Heart left ventricle (tissue), 16 donors: ENCODE results near the gene PICALM. TPM values are rescaled to one million over a fixed set of nuclear protein-coding genes. Genes with fewer than 3 reads are reported as not detected.

Source experiments
- ATAC-seq, 4 donors: fragments of 200-7000 bp; cut with Tn5 transposase; one replicate each; pipeline ENCODE4 v1.9.1; 2020 to 2022; ENCODE audit warnings: moderate library complexity in 4 of 4, mild to moderate bottlenecking in 3 of 4, moderate number of reproducible peaks in 1 of 4
- DNase-seq, 5 donors: peaks; one replicate each; pipeline ENCODE4 v3.0.0-alpha.2; 2020
- H3K27ac ChIP-seq, 12 donors: fragments of 200-600 bp; sonication (generic) in 4 of 12; one replicate each; pipeline versions ENCODE4 v1.5.0 to v1.8.0; 2016 to 2022; ENCODE audit warnings: mild to moderate bottlenecking in 2 of 12
- H3K27me3 ChIP-seq, 9 donors: fragments of 200-600 bp; sonication (generic) in 2 of 9; one replicate each; pipeline versions ENCODE4 v1.5.1 to v1.8.0; 2016 to 2022; ENCODE audit warnings: mild to moderate bottlenecking in 3 of 9
- H3K36me3 ChIP-seq, 9 donors: fragments of 200-600 bp; sonication (generic) in 2 of 9; one replicate each; pipeline versions ENCODE4 v1.5.0 to v1.8.0; 2018 to 2022; ENCODE audit warnings: mild to moderate bottlenecking in 2 of 9
- H3K4me1 ChIP-seq, 12 donors: fragments of 200-600 bp; sonication (generic) in 4 of 12; one replicate each; pipeline versions ENCODE4 v1.5.0 to v1.8.0; 2016 to 2022; ENCODE audit warnings: mild to moderate bottlenecking in 3 of 12
- H3K4me3 ChIP-seq, 12 donors: fragments of 200-600 bp; sonication (generic) in 4 of 12; one replicate each; pipeline versions ENCODE4 v1.5.0 to v1.8.0; 2017 to 2022; ENCODE audit warnings: mild to moderate bottlenecking in 9 of 12, moderate library complexity in 4 of 12
- H3K9me3 ChIP-seq, 12 donors: fragments of 200-600 bp; sonication (generic) in 4 of 12; one replicate each; pipeline versions ENCODE4 v1.5.0 to v1.8.0; 2016 to 2022; ENCODE audit warnings: mild to moderate bottlenecking in 1 of 12
- POLR2A ChIP-seq, 2 donors: fragments of 450-650 bp; IDR thresholded peaks; one replicate each; pipeline ENCODE4 v1.6.1; 2017; ENCODE audit warnings: antibody characterized with exemption in 2 of 2, mild to moderate bottlenecking in 2 of 2, moderate library complexity in 2 of 2
- WGBS, 4 donors: extraction: QIAGEN DNeasy Blood & Tissue Kit in 2 of 4; methylation state at CpG; one replicate each; pipeline versions ENCODE4 v1.1.5 to v1.1.7; 2013 to 2018; 5-methylcytosine and 5-hydroxymethylcytosine counted together
- intact Hi-C, 10 donors: fragments of 100-400 bp; cut with DNase I; formaldehyde crosslinking; loops; one replicate each; pipeline versions ENCODE4 v1.11.1 to v1.14.2; 2022
- polyA plus RNA-seq, 2 donors: library from polyadenylated mRNA; stranded (reverse); fragments of 200-250 nt; gene quantifications; one replicate each; pipeline ENCODE4 v1.2.3, GENCODE V29; 2013
- total RNA-seq, 9 donors: library from RNA; depleted of rRNA in 2 of 9; stranded (reverse); fragments of >200 nt in 2 of 9; fragmentation: NEBNext Ultra II Directional in 3 of 9; extraction: Animal tissue kit (Norgen Biotek cat#: 25700) in 3 of 9; gene quantifications; one replicate each; pipeline versions ENCODE4 v1.1.0 to v1.2.4, GENCODE V29; 2016 to 2023
- TF ChIP-seq, protein P1 (sequence below), 12 donors: fragments of 200-600 bp; sonication (generic) in 4 of 12; IDR thresholded peaks; one replicate each; pipeline versions ENCODE4 v1.5.0 to v1.8.0; 2018 to 2022; ENCODE audit warnings: antibody characterized with exemption in 12 of 12, mild to moderate bottlenecking in 5 of 12
- donor health status: ischemic (EF 13 %, LVEDD 7.1; RV severe dilation, severe dysfunction).
- donor health status: healthy with polysubstance abuse.
- donor health status: DM: no; HTN: yes; CAD: no.
- donor health status: DM: no; HTN: no; CAD: no.
- donor health status: ischemic (EF 25% LVEDD 6.9; RV normal size, moderate dysfunction).
- donor health status: ischemic (EF 25% LVEDD 5.7; RV mildly dilated, moderate dysfunction).
- donor health status: healthy.
- donor health status: DM: yes; HTN: yes; CAD: no.
- donor health status: ischemic (EF 35%, LVEDD 5.7; RV mildly dilated, moderate dysfunction).
- donor health status: nonischemic (EF 11% LVEDD 7.7; RV severe dilation, severe dysfunction).
- donor health status: DM: yes; HTN: yes; CAD: no.
- donor health status: PGD.
- donor health status: ischemic (EF 29% LVEDD 5.4; RV normal size, mild dysfunction).
- donor health status: nonischemic (EF 23%, LVEDD 6.1; RV moderate dilation, normal function).

The PICALM gene
- total and polyA plus RNA-seq, 11 donors = 36.1 to 207 (median 171) TPM

DNA sequence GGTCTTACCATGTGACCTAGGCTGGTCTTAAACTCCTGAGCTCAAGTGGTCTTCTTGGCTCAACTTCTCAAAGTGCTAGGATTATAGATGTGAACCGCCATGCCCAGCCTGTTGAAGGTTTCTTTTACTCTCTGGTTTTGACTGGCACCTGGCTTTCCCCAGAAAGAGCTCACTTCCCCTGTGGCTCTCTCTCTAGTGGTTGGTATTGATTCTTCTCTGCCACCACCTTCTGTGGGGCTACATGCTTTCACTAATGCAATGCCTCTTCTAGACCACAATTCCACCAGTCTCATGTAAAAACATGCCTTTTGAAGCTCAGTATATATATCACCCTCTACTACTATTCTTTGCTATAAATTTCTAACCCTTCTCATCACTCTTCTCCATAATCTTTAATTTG lies 146.5 kb downstream of the PICALM start:
- TF ChIP-seq POLR2A (IDR thresholded peaks at IDR 0.05) = no peak
- TF ChIP-seq, protein P1, sequence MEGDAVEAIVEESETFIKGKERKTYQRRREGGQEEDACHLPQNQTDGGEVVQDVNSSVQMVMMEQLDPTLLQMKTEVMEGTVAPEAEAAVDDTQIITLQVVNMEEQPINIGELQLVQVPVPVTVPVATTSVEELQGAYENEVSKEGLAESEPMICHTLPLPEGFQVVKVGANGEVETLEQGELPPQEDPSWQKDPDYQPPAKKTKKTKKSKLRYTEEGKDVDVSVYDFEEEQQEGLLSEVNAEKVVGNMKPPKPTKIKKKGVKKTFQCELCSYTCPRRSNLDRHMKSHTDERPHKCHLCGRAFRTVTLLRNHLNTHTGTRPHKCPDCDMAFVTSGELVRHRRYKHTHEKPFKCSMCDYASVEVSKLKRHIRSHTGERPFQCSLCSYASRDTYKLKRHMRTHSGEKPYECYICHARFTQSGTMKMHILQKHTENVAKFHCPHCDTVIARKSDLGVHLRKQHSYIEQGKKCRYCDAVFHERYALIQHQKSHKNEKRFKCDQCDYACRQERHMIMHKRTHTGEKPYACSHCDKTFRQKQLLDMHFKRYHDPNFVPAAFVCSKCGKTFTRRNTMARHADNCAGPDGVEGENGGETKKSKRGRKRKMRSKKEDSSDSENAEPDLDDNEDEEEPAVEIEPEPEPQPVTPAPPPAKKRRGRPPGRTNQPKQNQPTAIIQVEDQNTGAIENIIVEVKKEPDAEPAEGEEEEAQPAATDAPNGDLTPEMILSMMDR (IDR thresholded peaks at IDR 0.05) = no peak
- H3K27me3 ChIP-seq = peaks cover 0 to 5% (median 0%) of the 10 kb centered on the region in 9 donors
- no peaks in the 10 kb centered on the region for H3K4me1 ChIP-seq
- intact Hi-C loops = no loop called here
- no peaks in the 10 kb centered on the region for H3K9me3 ChIP-seq
- no peaks in the 10 kb centered on the region for H3K36me3 ChIP-seq
- no peak overlapping the region for H3K4me3 ChIP-seq
- DNase-seq (no peak), ATAC-seq (no peak)
- 84 to 100% (median 98%) methylated on average over 1 of the region's 1 CpG for WGBS, 4 donors
- no peak overlapping the region for H3K27ac ChIP-seq

DNA sequence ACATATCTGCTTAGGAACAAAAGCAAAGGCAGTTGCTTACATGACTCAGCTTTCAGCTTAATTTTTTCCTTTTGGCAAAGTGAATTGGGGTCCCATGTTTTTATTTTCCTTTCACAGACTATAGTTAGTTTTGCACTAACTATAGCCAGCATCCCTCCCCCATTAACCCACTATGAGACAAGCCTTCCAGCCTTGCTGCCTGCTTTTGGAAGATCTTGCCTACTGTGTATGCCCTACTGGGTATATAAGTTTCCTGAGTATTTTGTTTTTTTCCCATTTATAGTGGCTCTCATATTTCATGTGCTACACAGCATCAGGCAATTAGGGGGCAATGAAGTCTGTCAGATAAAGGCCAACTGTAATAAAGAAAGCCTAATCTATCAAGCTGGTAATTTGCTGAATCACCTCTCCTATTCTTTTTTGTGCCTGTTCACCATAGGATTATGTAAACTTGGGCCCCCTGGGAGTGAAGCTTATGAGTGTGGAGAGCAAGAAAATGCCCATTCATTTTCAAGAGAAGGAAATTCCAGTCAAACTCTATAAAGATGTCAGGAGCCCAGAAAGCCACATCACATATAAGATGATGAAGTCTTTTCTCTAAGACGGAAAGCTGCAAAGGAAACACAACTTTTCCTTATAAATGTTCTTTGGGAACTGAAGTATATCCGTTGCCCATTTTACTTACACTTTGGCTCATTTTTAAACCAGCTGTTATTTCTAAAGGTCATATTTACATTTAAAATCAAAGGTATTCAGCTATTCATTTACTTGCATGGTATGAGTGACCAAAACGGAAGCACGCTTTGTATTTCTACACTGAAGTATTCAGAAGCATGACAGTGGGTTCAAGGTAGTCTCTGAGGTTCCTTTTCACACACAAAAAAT lies 149.7 kb downstream of the PICALM start:
- ATAC-seq (no peak), DNase-seq (no peak)
- no peak overlapping the region for H3K4me3 ChIP-seq
- intact Hi-C loops = no loop called here
- peaks cover 0 to 10% (median 0%) of the 10 kb centered on the region in 12 donors for H3K9me3 ChIP-seq
- no peak overlapping the region for H3K27ac ChIP-seq
- H3K36me3 ChIP-seq = no peaks in the 10 kb centered on the region
- TF ChIP-seq, protein P1 (IDR thresholded peaks at IDR 0.05) = no peak
- no peak for TF ChIP-seq POLR2A (IDR thresholded peaks at IDR 0.05)
- H3K4me1 ChIP-seq = no peaks in the 10 kb centered on the region
- peaks cover 0 to 5% (median 0%) of the 10 kb centered on the region in 9 donors for H3K27me3 ChIP-seq
- 82 to 88% (median 87%) methylated on average over 4 of the region's 4 CpGs for WGBS, 4 donors

DNA sequence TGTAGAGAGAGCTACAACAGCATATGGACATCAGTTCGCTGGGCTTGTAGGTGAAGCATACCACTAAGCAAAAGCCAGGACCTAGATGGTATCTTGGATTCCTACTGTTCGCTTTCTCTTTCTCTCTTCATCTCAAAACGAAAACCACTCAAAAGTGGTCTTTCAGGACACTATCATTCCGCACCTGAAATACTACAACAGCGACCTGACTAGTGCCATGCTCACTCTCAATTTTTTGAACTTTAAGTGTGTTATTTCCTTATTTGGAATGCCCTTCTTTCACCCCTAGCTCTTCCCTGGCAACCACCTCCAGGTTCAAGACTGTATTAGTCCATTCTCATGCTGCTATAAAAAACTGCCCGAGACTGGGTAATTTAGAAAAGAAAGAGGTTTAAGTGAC lies 154.5 kb downstream of the PICALM start:
- no peak for TF ChIP-seq POLR2A (IDR thresholded peaks at IDR 0.05)
- TF ChIP-seq, protein P1 (IDR thresholded peaks at IDR 0.05) = no peak
- ATAC-seq (no peak), DNase-seq (no peak)
- peaks cover 0 to 10% (median 0%) of the 10 kb centered on the region in 12 donors for H3K9me3 ChIP-seq
- H3K36me3 ChIP-seq = no peaks in the 10 kb centered on the region
- no peak overlapping the region for H3K4me3 ChIP-seq
- H3K27ac ChIP-seq = no peak overlapping the region
- intact Hi-C loops = no loop called here
- no peaks in the 10 kb centered on the region for H3K27me3 ChIP-seq
- H3K4me1 ChIP-seq = no peaks in the 10 kb centered on the region
- WGBS, 4 donors = 86 to 94% (median 92%) methylated on average over 6 of the region's 6 CpGs

DNA sequence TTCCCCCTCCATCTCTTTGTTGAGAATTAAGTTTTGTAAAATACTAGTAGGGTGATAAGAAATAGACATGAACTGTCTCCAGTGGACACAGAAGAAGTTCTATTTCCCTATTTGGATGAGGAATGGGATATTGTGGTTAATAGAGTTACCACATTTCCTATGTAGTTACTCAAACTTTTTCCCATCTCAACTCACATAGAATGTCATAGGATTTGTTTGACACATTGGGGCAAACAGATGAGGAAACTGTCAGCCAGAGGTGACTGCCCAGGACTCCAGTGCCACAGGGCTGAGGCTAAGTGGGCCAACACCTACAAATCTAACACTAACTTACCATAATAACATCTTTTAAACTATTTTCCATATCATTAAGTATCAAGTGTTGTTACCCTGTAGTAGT lies 155.4 kb downstream of the PICALM start:
- TF ChIP-seq POLR2A (IDR thresholded peaks at IDR 0.05) = no peak
- TF ChIP-seq, protein P1 (IDR thresholded peaks at IDR 0.05) = no peak
- H3K4me3 ChIP-seq = no peak overlapping the region
- no peak overlapping the region for H3K27ac ChIP-seq
- ATAC-seq (peak in 1 of 4 donors; percentile 15), DNase-seq (no peak)
- no peaks in the 10 kb centered on the region for H3K4me1 ChIP-seq
- no peaks in the 10 kb centered on the region for H3K27me3 ChIP-seq
- no peaks in the 10 kb centered on the region for H3K36me3 ChIP-seq
- H3K9me3 ChIP-seq = peaks cover 0 to 10% (median 0%) of the 10 kb centered on the region in 12 donors
- intact Hi-C loops = no loop called here
